SK-N-SH (cell line): ENCODE data around the gene MYH15. TPM values are rescaled to one million over a fixed set of nuclear protein-coding genes. Genes with fewer than 3 reads are reported as not detected.

Experiments
- CTCF ChIA-PET: fragments of 300-600, 350-600 bp; formaldehyde crosslinking; extraction: SDS; loops from one replicate; lab custom pipeline; 2021; lab: Yijun Ruan, JAX
- POLR2A ChIA-PET: fragments of 350-600 bp; sonication (Branson Sonifier 250); formaldehyde crosslinking; extraction: SDS; loops from one replicate; lab custom pipeline; 2020; ENCODE audit warnings: antibody characterized with exemption, inconsistent platforms; lab: Yijun Ruan, JAX
- DNase-seq: peaks from one replicate; pipeline ENCODE4 v3.0.0; 2012
- H2AFZ ChIP-seq: fragments of 200-600 bp; sonication (generic); 2 replicates; pipeline ENCODE4 v1.8.1; 2016; ENCODE audit warnings: antibody characterized with exemption, mild to moderate bottlenecking, low read depth
- H3F3A ChIP-seq: fragments of 200-600 bp; sonication (generic); replicated peaks from 2 replicates; pipeline ENCODE3; 2016; ENCODE audit warnings: antibody characterized with exemption, mild to moderate bottlenecking; ENCODE audit not compliant: insufficient read depth
- H3K27ac ChIP-seq, 2 experiments: fragments of 200-500 bp in 1 of 2; fragments of 200-600 bp in 1 of 2; sonication (Bioruptor generic) in 1 of 2; sonication (generic), shearing (Covaris generic) in 1 of 2; 2 replicates each; pipeline versions ENCODE4 v1.5.1 to v1.6.1; 2014 to 2016; ENCODE audit warnings: low read depth in 2 of 2, inconsistent platforms in 1 of 2, low read length in 1 of 2, mild to moderate bottlenecking in 1 of 2, mixed read lengths in 1 of 2
- H3K27me3 ChIP-seq: fragments of 200-600 bp; sonication (generic), shearing (Covaris generic); 2 replicates; pipeline ENCODE4 v1.6.1; 2016; ENCODE audit warnings: mixed run types; ENCODE audit not compliant: insufficient read depth
- H3K36me3 ChIP-seq, 2 experiments: fragments of 200-500 bp in 1 of 2; fragments of 200-600 bp in 1 of 2; sonication (Bioruptor generic) in 1 of 2; sonication (generic) in 1 of 2; replicated peaks in 1 of 2; 2 replicates each; pipeline versions ENCODE3 to v1.5.1; 2014 to 2016; ENCODE audit warnings: low read length in 1 of 2, mild to moderate bottlenecking in 1 of 2; ENCODE audit not compliant: insufficient read depth in 2 of 2, control insufficient read depth in 1 of 2
- H3K4me1 ChIP-seq, 2 experiments: fragments of 200-500 bp in 1 of 2; fragments of 200-600 bp in 1 of 2; sonication (Bioruptor generic) in 1 of 2; sonication (generic), shearing (Covaris generic) in 1 of 2; 2 replicates each; pipeline versions ENCODE4 v1.5.1 to v1.6.1; 2014 to 2016; ENCODE audit warnings: low read depth in 1 of 2, low read length in 1 of 2, mixed run types in 1 of 2; ENCODE audit not compliant: insufficient read depth in 2 of 2, control insufficient read depth in 1 of 2
- H3K4me2 ChIP-seq: fragments of 200-600 bp; sonication (generic), shearing (Covaris generic); 2 replicates; pipeline ENCODE4 v1.6.1; 2017; ENCODE audit warnings: mixed run types
- H3K4me3 ChIP-seq, 2 experiments: fragments of 200-500 bp in 1 of 2; fragments of 200-600 bp in 1 of 2; sonication (Bioruptor generic) in 1 of 2; sonication (generic), shearing (Covaris generic) in 1 of 2; 2 replicates each; pipeline versions ENCODE4 v1.5.1 to v1.8.1; 2014 to 2016; ENCODE audit warnings: low read depth in 2 of 2, inconsistent platforms in 1 of 2, low read length in 1 of 2, mild to moderate bottlenecking in 1 of 2, mixed read lengths in 1 of 2, moderate library complexity in 1 of 2
- H3K79me2 ChIP-seq: fragments of 200-600 bp; sonication (generic); 2 replicates; pipeline ENCODE4 v1.8.1; 2017; ENCODE audit warnings: mild to moderate bottlenecking; ENCODE audit not compliant: insufficient read depth
- H3K9ac ChIP-seq: fragments of 200-600 bp; sonication (generic); 2 replicates; pipeline ENCODE4 v1.6.1; 2017; ENCODE audit warnings: mixed run types
- H3K9me2 ChIP-seq: fragments of 200-600 bp; sonication (generic); 2 replicates; pipeline ENCODE4 v1.6.1; 2017; ENCODE audit warnings: mixed run types
- H3K9me3 ChIP-seq: fragments of 200-600 bp; sonication (generic); 2 replicates; pipeline ENCODE4 v1.6.1; 2017; ENCODE audit warnings: mixed run types, mild to moderate bottlenecking, moderate library complexity
- H4K20me1 ChIP-seq: fragments of 200-600 bp; sonication (generic); 2 replicates; pipeline ENCODE4 v1.6.1; 2017; ENCODE audit warnings: mild to moderate bottlenecking, mixed run types; ENCODE audit not compliant: insufficient read depth
- ELF1 ChIP-seq: IDR thresholded peaks from 2 replicates; pipeline ENCODE4 v1.4.0; 2012
- EP300 ChIP-seq, 2 experiments: IDR thresholded peaks; 2 replicates each; pipeline versions ENCODE4 v1.4.0 to v1.6.1; 2012; ENCODE audit warnings: borderline replicate concordance in 1 of 2, low read depth in 1 of 2, low read length in 1 of 2
- FOXM1 ChIP-seq: IDR thresholded peaks from 2 replicates; pipeline ENCODE4 v1.4.0; 2012; ENCODE audit warnings: low read depth, mild to moderate bottlenecking
- IRF3 ChIP-seq: fragments of 150-350 bp; IDR thresholded peaks from 2 replicates; pipeline ENCODE4 v1.6.1; 2016; ENCODE audit warnings: mild to moderate bottlenecking, low read depth, low read length
- JUND ChIP-seq: IDR thresholded peaks from 2 replicates; pipeline ENCODE4 v1.4.0; 2012
- MXI1 ChIP-seq: IDR thresholded peaks from 2 replicates; pipeline ENCODE4 v1.6.1; 2012; ENCODE audit warnings: mild to moderate bottlenecking, low read depth, low read length, improper control_type of control experiment
- NRF1 ChIP-seq: IDR thresholded peaks from 2 replicates; pipeline ENCODE4 v1.6.1; 2012; ENCODE audit warnings: low read depth, mild to moderate bottlenecking, low read length
- POLR2AphosphoS5 ChIP-seq: IDR thresholded peaks from 2 replicates; pipeline ENCODE4 v1.6.1; 2012; ENCODE audit warnings: low read depth, low read length
- RAD21 ChIP-seq: IDR thresholded peaks from 2 replicates; pipeline ENCODE4 v1.6.1; 2012; ENCODE audit warnings: mild to moderate bottlenecking, low read length
- RCOR1 ChIP-seq: fragments of 150-350 bp; IDR thresholded peaks from 2 replicates; pipeline ENCODE4 v1.6.1; 2017; ENCODE audit warnings: antibody characterized with exemption, low read length
- REST ChIP-seq: IDR thresholded peaks from 2 replicates; pipeline ENCODE4 v1.6.1; 2012; ENCODE audit warnings: mild to moderate bottlenecking, low read depth, low read length, moderate library complexity
- RFX5 ChIP-seq: IDR thresholded peaks from 2 replicates; pipeline ENCODE4 v1.6.1; 2012; ENCODE audit warnings: mild to moderate bottlenecking, improper control_type of control experiment, low read length
- RXRA ChIP-seq: IDR thresholded peaks from 2 replicates; pipeline ENCODE4 v1.4.0; 2012; ENCODE audit warnings: low read depth, mild to moderate bottlenecking, borderline replicate concordance
- SIN3A ChIP-seq: IDR thresholded peaks from 2 replicates; pipeline ENCODE4 v1.6.1; 2012; ENCODE audit warnings: low read depth, mild to moderate bottlenecking, low read length, moderate library complexity, borderline replicate concordance
- TAF1 ChIP-seq: IDR thresholded peaks from 2 replicates; pipeline ENCODE4 v1.6.1; 2012; ENCODE audit warnings: low read depth, mild to moderate bottlenecking, low read length, moderate library complexity, borderline replicate concordance
- TCF12 ChIP-seq: IDR thresholded peaks from 2 replicates; pipeline ENCODE4 v1.4.0; 2012
- TEAD4 ChIP-seq: IDR thresholded peaks from 2 replicates; pipeline ENCODE4 v1.4.0; 2012; ENCODE audit warnings: mild to moderate bottlenecking, borderline replicate concordance; ENCODE audit not compliant: insufficient read depth
- USF1 ChIP-seq: IDR thresholded peaks from 2 replicates; pipeline ENCODE4 v1.4.0; 2012; ENCODE audit warnings: low read depth, borderline replicate concordance
- USF2 ChIP-seq: fragments of 150-350 bp; IDR thresholded peaks from 2 replicates; pipeline ENCODE4 v1.6.1; 2017; ENCODE audit warnings: antibody characterized with exemption, low read length, low read depth, borderline replicate concordance
- ZBTB33 ChIP-seq: IDR thresholded peaks from 2 replicates; pipeline ENCODE4 v1.4.0; 2012; ENCODE audit warnings: low read depth, borderline replicate concordance
- WGBS: methylation state at CpG from one replicate; pipeline ENCODE4 v1.1.6; 2017; ENCODE audit warnings: low lambda C conversion rate; 5-methylcytosine and 5-hydroxymethylcytosine counted together
- polyA plus RNA-seq, 3 experiments: library from polyadenylated mRNA; depleted of rRNA; stranded (reverse); fragments of >200 nt; gene quantifications; 2 replicates each; pipeline ENCODE4 v1.2.3, GENCODE V29; 2012
- TF ChIP-seq, protein P1 (sequence below): fragments of 200-600 bp; sonication (generic); IDR thresholded peaks from 2 replicates; pipeline ENCODE4 v1.6.1; 2017; ENCODE audit warnings: antibody characterized with exemption, mild to moderate bottlenecking, moderate library complexity

MYH15 gene
- polyA plus RNA-seq, 1 of the 3 experiments (the other 2 are of a cell fraction), result 2.1 TPM

DNA sequence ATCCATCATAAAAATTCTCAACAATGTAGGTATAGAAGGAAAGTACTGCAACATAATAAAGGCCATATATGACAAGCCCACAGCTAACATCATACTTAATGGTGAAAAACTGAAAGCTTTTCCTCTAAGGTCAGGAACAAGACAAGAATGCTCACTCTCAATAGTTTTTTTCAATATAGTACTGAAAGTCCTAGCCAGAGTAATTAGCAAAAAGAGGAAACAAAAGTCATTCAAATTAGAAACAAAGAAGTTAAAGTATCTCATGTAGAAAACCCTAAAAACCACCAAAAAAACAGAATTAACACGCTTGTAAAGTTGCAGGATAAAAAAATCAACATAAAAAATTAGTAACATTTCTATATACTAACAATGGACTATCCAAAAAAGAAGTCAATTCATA is 61.8 kb downstream of the MYH15 start (continued):
- TF ChIP-seq USF2, result no peak
- no peak for TF ChIP-seq TAF1

DNA sequence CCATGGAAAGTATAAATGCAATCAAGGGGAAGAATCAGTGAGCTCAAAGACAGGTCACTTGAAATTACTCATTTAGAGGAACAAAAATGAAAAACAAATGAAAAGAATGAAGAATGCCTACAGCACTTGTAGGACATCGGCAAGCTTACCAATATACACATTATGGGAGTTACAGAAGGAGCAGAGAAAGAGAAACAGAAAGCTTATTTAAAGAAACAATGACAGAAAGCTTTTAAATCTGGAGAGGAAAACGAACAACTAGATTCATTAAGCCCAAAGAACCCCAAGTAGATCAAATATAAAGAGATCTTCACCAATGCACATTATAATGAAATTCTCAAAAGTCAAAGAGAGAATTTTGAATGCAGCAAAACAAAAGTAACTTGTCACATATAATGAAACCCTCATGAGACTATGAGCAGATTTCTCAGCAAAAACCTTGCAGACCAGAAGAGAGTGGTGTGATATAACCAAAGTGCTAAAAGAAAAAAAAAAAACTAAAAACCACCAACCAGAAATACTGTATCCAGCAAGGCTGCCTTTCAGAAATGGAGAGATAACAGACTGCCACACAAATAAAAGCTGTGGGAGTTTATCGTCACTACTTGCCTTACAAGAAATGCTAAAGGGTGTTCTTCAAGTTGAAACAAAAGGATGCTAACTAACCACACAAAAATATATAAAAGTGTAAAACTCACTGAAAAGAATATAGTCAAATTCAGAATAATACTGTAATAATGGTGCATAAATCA is 63.1 kb downstream of the MYH15 start:
- no peak overlapping the region for H3K4me2 ChIP-seq
- H3K27ac ChIP-seq, result no peak overlapping the region
- peaks cover 27% of the 10 kb centered on the region for H3K9me3 ChIP-seq
- H3K4me1 ChIP-seq, result peaks cover 0 to 3% of the 10 kb centered on the region in 2 experiments; a peak in 2 of 4 replicates
- H3K36me3 ChIP-seq, result peaks cover 0 to 9% of the 10 kb centered on the region in 2 experiments
- H3F3A ChIP-seq, result no peaks in the 10 kb centered on the region
- H4K20me1 ChIP-seq, result no peaks in the 10 kb centered on the region
- no peaks in the 10 kb centered on the region for H3K79me2 ChIP-seq
- ChIA-PET POLR2A (no interaction called here), CTCF (interaction anchor here (4.4 kb wide), 1 partner anchor 31 kb away, joined by 21 read pairs; no protein-coding TSS in a partner anchor)
- H3K27me3 ChIP-seq, result no peaks in the 10 kb centered on the region
- no peak overlapping the region for H3K9ac ChIP-seq
- no peak for DNase-seq
- no peak overlapping the region for H2AFZ ChIP-seq
- H3K4me3 ChIP-seq, result no peak overlapping the region
- 63% methylated on average over 3 of the region's 3 CpGs for WGBS
- H3K9me2 ChIP-seq, result no peaks in the 10 kb centered on the region
- TF ChIP-seq TCF12 (no peak), IRF3 (no peak), EP300 (IDR thresholded peaks at IDR 0.05; ENCODE audit: borderline replicate concordance in 1 of 2, low read depth in 1 of 2, low read length in 1 of 2) (no peak), JUND (no peak), NRF1 (no peak), REST (no peak), ZBTB33 (no peak), RCOR1 (no peak), POLR2AphosphoS5 (no peak), RAD21 (no peak), ELF1 (no peak), FOXM1 (no peak), MXI1 (no peak), TEAD4 (no peak), USF1 (no peak), SIN3A (no peak), RXRA (no peak), RFX5 (no peak)
- TF ChIP-seq, protein P1, sequence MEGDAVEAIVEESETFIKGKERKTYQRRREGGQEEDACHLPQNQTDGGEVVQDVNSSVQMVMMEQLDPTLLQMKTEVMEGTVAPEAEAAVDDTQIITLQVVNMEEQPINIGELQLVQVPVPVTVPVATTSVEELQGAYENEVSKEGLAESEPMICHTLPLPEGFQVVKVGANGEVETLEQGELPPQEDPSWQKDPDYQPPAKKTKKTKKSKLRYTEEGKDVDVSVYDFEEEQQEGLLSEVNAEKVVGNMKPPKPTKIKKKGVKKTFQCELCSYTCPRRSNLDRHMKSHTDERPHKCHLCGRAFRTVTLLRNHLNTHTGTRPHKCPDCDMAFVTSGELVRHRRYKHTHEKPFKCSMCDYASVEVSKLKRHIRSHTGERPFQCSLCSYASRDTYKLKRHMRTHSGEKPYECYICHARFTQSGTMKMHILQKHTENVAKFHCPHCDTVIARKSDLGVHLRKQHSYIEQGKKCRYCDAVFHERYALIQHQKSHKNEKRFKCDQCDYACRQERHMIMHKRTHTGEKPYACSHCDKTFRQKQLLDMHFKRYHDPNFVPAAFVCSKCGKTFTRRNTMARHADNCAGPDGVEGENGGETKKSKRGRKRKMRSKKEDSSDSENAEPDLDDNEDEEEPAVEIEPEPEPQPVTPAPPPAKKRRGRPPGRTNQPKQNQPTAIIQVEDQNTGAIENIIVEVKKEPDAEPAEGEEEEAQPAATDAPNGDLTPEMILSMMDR, result no peak
